HG03103 (cell line): Measurements from ENCODE around the gene SLC44A1.
A peak's percentile ranks its signal among the peaks of the same experiment; 100 is the strongest.

Experiments used
- ATAC-seq: cut with Tn5 transposase; IDR thresholded peaks from one replicate; pipeline ENCODE4 v1.9.1; 2021; ENCODE audit warnings: low read depth; ENCODE audit not compliant: unreplicated experiment

SLC44A1 gene

GRCh38 chr9:105297442-105298075, 53.1 kb downstream of the SLC44A1 start:
- ATAC-seq: no peak

GRCh38 chr9:105299190-105299854, 54.9 kb downstream of the SLC44A1 start:
- ATAC-seq: no peak

GRCh38 chr9:105302728-105303127, 58.3 kb downstream of the SLC44A1 start:
- no peak for ATAC-seq

GRCh38 chr9:105305856-105306255, 61.4 kb downstream of the SLC44A1 start:
- no peak for ATAC-seq

DNA sequence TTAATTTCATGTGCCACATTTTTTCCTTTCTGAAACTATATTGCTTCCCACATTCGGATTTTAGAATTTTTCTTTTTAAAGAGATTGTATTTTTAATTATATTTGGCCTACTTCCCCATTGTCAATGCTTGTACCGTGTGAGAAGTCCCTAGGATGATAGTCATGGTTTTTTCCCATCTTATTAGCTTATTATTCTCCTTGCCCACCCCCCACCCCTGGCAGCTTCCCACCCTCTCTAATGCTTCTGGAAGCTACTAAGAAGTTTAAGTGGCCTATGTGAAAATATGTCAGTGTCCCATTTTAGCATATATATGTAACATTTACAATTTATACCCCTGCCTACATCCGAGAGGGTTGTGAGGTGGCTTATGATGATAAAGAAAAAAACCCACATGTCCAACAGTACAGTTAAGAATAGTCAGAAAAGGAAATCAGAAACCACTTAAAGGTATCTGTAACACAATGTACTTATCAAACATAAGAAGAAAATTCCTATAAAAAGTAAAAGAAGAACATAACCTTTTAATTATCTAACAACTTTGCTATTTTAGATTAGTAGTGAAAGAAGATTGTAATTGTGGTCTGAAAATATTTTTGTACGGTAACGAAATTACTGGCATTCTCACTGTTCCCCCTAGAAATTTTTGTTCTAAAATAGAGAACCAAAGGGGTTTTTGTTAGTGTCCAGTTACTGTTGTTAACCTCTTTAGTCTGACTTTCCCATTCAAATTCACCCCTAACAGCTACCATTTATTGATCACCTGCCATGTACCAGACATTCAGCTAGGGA, 62.1 kb downstream of the SLC44A1 start:
- no peak for ATAC-seq

GRCh38 chr9:105307591-105308130, 63.2 kb downstream of the SLC44A1 start:
- ATAC-seq: no peak

DNA sequence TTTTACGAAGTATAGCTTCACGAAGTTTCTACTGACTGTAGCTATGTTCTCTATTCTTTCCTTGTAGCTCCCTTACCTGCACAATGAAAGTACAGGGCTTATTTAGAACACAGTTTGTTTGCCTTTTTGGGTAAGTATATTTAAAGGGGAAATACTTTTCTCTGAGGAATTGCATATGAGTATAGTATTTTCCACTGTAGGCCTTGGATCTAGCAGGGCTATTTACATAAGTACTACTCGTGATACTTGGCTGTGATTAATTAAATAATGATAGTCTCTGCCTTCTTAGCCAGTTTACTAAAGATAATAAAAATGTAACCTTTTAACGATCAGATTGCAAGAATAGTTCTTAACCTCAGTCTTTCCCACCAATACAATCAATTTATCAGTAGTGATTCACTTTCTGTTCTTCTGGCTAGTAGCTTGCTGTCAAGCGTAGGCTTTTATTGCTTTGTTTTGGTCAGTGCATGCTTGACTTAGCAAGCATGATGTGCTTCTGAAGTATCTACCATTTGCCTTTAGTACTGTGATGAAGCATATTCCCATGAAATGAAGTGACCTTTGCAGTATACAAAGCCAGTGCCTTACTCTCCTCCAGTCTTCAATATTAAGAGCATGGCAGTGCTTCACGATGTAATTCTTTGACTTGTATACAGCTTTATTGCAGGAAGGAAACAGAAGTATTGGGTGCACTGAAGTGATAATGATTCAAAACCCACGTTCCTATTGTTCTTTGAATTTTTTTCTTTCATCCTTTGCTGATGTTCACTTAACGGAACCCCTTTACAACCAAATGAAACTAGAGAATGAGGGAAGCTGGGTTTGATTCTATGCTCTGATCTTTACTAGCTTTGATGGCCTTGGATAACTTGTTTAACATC, 64.2 kb downstream of the SLC44A1 start:
- ATAC-seq: peak; percentile 38

DNA sequence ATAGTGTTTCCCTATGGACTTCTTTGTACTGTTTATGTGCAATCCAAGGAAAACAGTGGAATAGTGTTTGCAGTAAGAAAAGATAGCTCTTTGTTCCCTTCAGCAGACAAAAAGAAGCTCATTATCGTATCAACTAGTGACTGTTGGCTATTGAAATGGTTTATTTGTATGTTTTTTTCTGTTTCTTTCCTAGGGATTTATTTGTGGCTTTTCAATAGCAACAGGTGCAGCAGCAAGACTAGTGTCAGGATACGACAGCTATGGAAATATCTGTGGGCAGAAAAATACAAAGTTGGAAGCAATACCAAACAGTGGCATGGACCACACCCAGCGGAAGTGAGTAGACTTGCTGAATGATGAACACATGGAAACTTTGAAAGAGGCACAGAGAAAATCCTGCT, 65.1 kb downstream of the SLC44A1 start:
- no peak for ATAC-seq

DNA sequence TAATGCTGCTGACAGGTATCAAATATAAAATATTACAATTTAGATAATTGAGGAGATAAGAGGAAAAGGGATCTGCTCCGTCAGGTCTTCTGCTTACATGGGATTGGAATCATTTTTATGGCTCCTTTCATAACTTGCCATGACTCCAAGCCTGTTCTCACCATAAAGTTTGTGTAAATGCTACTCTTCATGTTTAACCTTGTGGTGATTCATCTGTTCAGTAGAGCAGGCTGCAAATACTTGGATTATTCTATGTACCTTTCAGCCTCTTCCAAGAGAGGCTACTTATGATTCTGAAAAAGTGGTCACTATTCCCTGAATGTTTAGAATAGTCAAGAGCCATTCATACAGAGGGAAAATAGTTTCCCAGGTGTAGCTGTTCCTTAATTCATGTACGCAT, 66.9 kb downstream of the SLC44A1 start:
- no peak for ATAC-seq

- ATAC-seq: no peak
Observed at GRCh38 chr9:105313238-105313637, 68.8 kb downstream of the SLC44A1 start.

- no peak for ATAC-seq
Observed at GRCh38 chr9:105316703-105317102, 72.3 kb downstream of the SLC44A1 start.

DNA sequence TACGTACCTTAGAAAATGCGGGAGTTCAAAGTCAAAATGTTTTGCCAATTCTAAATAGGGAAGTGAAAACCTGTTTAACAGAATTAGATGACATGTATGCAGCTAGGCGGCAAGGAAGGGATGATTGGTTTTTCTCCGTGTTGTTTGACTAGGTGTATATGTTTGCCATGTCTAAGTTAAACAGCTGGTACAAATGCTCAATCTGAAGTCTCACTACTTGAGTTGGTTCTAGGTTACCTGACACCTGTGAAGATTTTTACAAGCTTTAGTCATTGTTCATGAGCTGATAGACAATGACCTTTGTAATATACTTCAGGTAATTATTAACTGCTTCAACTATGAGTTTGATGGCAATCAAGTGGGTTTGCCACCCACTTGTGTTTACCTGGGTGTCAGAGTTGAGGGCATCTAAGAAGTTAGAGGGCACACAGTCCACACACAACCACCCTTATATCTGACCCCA, 74.3 kb downstream of the SLC44A1 start:
- no peak for ATAC-seq

DNA sequence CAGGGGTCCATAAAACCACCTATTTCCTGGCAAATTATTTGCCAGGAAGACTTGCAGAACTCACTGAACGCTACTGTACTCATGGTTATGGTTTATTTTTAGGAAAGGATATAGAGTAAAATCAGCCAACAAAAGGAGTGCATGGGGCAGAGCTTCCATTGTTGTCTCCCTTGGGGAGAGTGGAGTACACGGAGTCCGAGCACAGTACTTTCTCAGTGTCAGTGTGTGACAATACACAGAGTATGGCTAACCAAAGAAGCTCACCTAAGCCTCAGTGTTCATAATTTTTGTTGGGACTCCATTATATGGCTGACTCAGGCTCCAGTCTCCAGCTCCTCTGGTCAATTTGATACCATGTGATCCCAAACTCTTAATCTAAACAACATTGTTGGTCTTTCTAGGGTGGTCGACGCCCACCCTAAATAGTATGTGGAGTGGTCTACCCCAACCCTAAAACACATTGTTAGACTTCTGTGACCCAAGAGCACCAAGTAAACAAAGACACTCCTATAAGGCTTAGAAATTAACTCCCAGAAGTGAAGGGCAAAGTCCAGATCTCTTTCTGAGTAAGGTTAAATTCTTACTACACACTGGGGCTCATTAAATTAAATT, 74.9 kb downstream of the SLC44A1 start:
- ATAC-seq: no peak

DNA sequence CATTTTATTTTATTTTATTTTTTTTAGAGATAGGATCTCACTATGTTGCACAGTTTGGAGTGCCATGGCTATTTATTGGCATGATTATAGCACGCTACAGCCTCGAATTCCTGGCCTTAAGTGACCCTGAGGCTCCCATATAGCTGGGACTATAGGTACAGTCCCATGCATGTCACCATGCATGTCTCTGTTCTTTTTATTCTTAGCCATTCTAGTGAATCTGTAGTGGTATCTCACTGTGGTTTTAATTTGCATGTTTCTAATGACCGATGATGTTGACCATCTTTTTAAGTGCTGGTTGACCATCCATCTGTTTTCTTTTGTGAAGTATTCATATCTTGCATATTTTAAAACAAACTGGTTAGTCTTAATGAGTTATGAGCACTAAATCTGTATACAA, 76.1 kb downstream of the SLC44A1 start:
- ATAC-seq: no peak

GRCh38 chr9:105328296-105328695, 83.8 kb downstream of the SLC44A1 start:
- no peak for ATAC-seq

DNA sequence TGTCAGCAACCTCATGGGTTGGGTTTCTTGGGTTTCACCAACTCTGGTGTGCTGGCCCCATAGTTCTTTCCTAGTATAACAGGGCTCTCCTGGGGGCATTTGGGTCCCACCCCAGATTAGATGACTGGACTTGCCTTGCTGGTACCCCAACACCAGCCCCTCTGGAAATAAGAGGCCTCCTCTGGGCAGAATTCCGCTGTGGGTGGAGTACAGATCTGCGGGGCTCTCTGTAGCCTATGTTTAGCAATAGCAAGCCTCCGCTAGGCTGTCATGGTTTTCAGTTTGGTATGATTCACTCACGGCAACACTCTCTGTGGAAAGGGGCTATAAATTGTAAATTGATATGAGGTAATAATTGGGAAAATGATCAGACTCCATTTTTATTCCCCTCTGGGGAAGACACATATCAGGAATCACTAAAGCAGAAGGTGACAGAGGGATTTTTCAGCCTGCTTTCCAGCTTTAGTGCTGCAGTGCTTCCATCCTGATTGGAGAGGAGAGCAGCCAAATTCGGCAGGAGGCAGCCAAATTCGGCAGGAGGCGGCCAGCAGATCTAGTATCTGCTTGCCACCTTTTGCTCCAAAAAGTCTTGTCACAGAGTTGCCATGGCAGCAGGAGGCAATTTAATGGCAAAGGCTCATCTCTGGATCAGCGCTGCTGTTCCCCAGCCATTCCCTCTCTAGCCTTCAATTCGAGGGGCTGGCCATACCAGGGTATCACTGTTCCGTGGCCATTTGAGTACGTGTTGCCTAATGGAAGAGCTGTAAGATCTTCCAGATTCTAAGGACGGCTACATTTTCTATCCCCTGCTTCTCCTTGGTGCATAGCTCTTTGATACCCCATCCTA, 84.6 kb downstream of the SLC44A1 start:
- no peak for ATAC-seq

DNA sequence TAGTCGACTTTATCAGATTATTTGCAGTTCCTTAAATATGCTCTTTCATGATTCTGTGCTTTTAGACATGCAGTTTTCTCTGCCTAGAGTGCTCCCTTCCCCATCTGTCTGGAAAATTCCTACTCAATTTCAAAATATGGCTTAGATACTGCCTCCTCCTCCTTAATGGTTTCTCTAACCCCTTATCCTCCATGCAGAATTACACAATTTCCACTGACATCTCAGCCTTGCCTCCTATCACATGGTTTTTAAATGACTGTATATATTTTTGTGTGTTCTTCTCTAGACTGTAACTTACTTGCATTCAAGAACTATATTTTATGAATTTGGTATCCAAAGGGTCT, 85.2 kb downstream of the SLC44A1 start:
- no peak for ATAC-seq

GRCh38 chr9:105330201-105330600, 85.8 kb downstream of the SLC44A1 start:
- no peak for ATAC-seq

GRCh38 chr9:105330755-105331154, 86.3 kb downstream of the SLC44A1 start:
- ATAC-seq: no peak
